Islet precursor cell (in vitro differentiated cells): ENCODE measurements around the gene GPR31.

ENCODE experiments used
- DNase-seq: peaks from one replicate; pipeline ENCODE4 v3.0.0-alpha.2; 2018

GPR31 gene

GRCh38 chr6:167137081-167137480 lies 20.7 kb downstream of the GPR31 start:
- DNase-seq = no peak

- DNase-seq = no peak
Measured at GRCh38 chr6:167136376-167136775, 21.4 kb downstream of the GPR31 start.

GRCh38 chr6:167134448-167135328 lies 23.1 kb downstream of the GPR31 start:
- no peak for DNase-seq

- DNase-seq = no peak
Measured at GRCh38 chr6:167130712-167131684, 26.8 kb downstream of the GPR31 start.

GRCh38 chr6:167130008-167130677 lies 27.6 kb downstream of the GPR31 start:
- no peak for DNase-seq

GRCh38 chr6:167129562-167129961 lies 28.2 kb downstream of the GPR31 start:
- DNase-seq = no peak

- DNase-seq = no peak
Measured at GRCh38 chr6:167129159-167129558, 28.6 kb downstream of the GPR31 start.

- DNase-seq = no peak
Measured at GRCh38 chr6:167127785-167128531, 29.8 kb downstream of the GPR31 start.

- no peak for DNase-seq
Measured at GRCh38 chr6:167125855-167126349, 31.9 kb downstream of the GPR31 start.

GRCh38 chr6:167125410-167125809 lies 32.4 kb downstream of the GPR31 start:
- DNase-seq = no peak

- no peak for DNase-seq
Measured at GRCh38 chr6:167124753-167125152, 33.0 kb downstream of the GPR31 start.

- DNase-seq = no peak
Measured at GRCh38 chr6:167122827-167123657, 34.7 kb downstream of the GPR31 start, which contains the start of gene CCR6. Gene CCR6, plus strand, starts transcription at chr6:167123096. Its CDS starts 13,039 bp downstream, at chr6:167136135.

GRCh38 chr6:167122041-167122826 lies 35.5 kb downstream of the GPR31 start:
- no peak for DNase-seq

- DNase-seq = no peak
Measured at GRCh38 chr6:167121335-167121841, 36.4 kb downstream of the GPR31 start.

- DNase-seq = no peak
Measured at GRCh38 chr6:167120583-167120903, 37.2 kb downstream of the GPR31 start.

GRCh38 chr6:167119670-167120582 lies 37.9 kb downstream of the GPR31 start:
- DNase-seq = no peak

GRCh38 chr6:167118839-167119238 lies 38.9 kb downstream of the GPR31 start:
- no peak for DNase-seq

GRCh38 chr6:167118006-167118405 lies 39.8 kb downstream of the GPR31 start:
- no peak for DNase-seq

- DNase-seq = no peak
Measured at GRCh38 chr6:167116838-167117228, 40.9 kb downstream of the GPR31 start.
